Tibial nerve (tissue), 4 donors: ENCODE data around the gene ATG14. TPM values are rescaled to one million over a fixed set of nuclear protein-coding genes. Genes with fewer than 3 reads are reported as not detected.

Experiments
- DNase-seq, 2 donors: peaks; one replicate each; pipeline ENCODE4 v3.0.0-alpha.2; 2019; ENCODE audit warnings: low spot score in 2 of 2
- H3K27ac ChIP-seq, 4 donors: fragments of 200-600 bp; sonication (generic) in 3 of 4; one replicate each; pipeline ENCODE4 v1.5.1; 2017 to 2019; ENCODE audit warnings: mild to moderate bottlenecking in 1 of 4
- H3K27me3 ChIP-seq, 2 donors: fragments of 200-600 bp; sonication (generic) in 1 of 2; one replicate each; pipeline versions ENCODE4 v1.5.1 to v1.6.0; 2017 to 2019
- H3K36me3 ChIP-seq, 3 donors: fragments of 200-600 bp; sonication (generic); one replicate each; pipeline ENCODE4 v1.5.1; 2018 to 2019
- H3K4me1 ChIP-seq, 4 donors: fragments of 200-600 bp; sonication (generic) in 3 of 4; one replicate each; pipeline ENCODE4 v1.5.1; 2017 to 2019
- H3K4me3 ChIP-seq, 4 donors: fragments of 200-600 bp; sonication (generic) in 3 of 4; one replicate each; pipeline ENCODE4 v1.5.1; 2017 to 2019; ENCODE audit warnings: mild to moderate bottlenecking in 1 of 4, moderate library complexity in 1 of 4
- H3K9me3 ChIP-seq, 4 donors: fragments of 200-600 bp; sonication (generic) in 3 of 4; one replicate each; pipeline ENCODE4 v1.5.1; 2017 to 2019
- CTCF ChIP-seq, 5 experiments: fragments of 200-600 bp in 3 of 5; fragments of 450-650 bp in 2 of 5; sonication (generic) in 3 of 5; IDR thresholded peaks; one replicate each; pipeline ENCODE4 v1.5.1; 2016 to 2019; ENCODE audit warnings: antibody characterized with exemption in 5 of 5, mild to moderate bottlenecking in 3 of 5, moderate library complexity in 2 of 5
- EP300 ChIP-seq, 2 donors: sonication (generic); formaldehyde crosslinking; IDR thresholded peaks; one replicate each; pipeline ENCODE4 v1.6.1; 2017; ENCODE audit warnings: antibody characterized with exemption in 2 of 2, mild to moderate bottlenecking in 1 of 2
- POLR2A ChIP-seq, 2 donors: fragments of 450-650 bp; IDR thresholded peaks; one replicate each; pipeline ENCODE4 v1.6.1; 2017; ENCODE audit warnings: antibody characterized with exemption in 2 of 2, mild to moderate bottlenecking in 2 of 2, moderate library complexity in 2 of 2
- WGBS, 2 donors: methylation state at CpG; one replicate each; pipeline ENCODE4 v1.1.5; 2018; 5-methylcytosine and 5-hydroxymethylcytosine counted together
- total RNA-seq, 4 donors: library from RNA; depleted of rRNA; stranded (reverse); fragments of >200 nt; gene quantifications; one replicate each; pipeline ENCODE4 v1.1.0, GENCODE V29; 2016

The ATG14 gene
- total RNA-seq, 4 donors from 2014 or later = 10.8 to 18.4 (median 14.7) TPM

GRCh38 chr14:55372825-55373224, 38.8 kb downstream of the ATG14 start:
- TF ChIP-seq EP300 (IDR thresholded peaks at IDR 0.05) = no peak
- TF ChIP-seq POLR2A (IDR thresholded peaks at IDR 0.05) = no peak
- TF ChIP-seq CTCF (IDR thresholded peaks at IDR 0.05) = no peak
- H3K36me3 ChIP-seq = peaks cover 6 to 97% (median 6%) of the 10 kb centered on the region in 3 donors
- 88 to 97% methylated on average over 7 of the region's 7 CpGs for WGBS, 2 donors
- H3K9me3 ChIP-seq = no peaks in the 10 kb centered on the region
- H3K27me3 ChIP-seq = no peaks in the 10 kb centered on the region
- no peaks in the 10 kb centered on the region for H3K4me1 ChIP-seq
- no peak for DNase-seq
- no peak overlapping the region for H3K4me3 ChIP-seq
- H3K27ac ChIP-seq = no peak overlapping the region

GRCh38 chr14:55372423-55372822, 39.2 kb downstream of the ATG14 start:
- H3K4me3 ChIP-seq = no peak overlapping the region

GRCh38 chr14:55370883-55371455, 40.7 kb downstream of the ATG14 start:
- no peak overlapping the region for H3K4me3 ChIP-seq
- no peaks in the 10 kb centered on the region for H3K9me3 ChIP-seq
- 85 to 87% methylated on average over 11 of the region's 11 CpGs for WGBS, 2 donors
- no peak overlapping the region for H3K27ac ChIP-seq
- peaks cover 0 to 90% (median under 1%) of the 10 kb centered on the region in 3 donors for H3K36me3 ChIP-seq
- no peaks in the 10 kb centered on the region for H3K4me1 ChIP-seq
- TF ChIP-seq POLR2A (IDR thresholded peaks at IDR 0.05) = no peak
- TF ChIP-seq EP300 (IDR thresholded peaks at IDR 0.05) = no peak
- TF ChIP-seq CTCF (IDR thresholded peaks at IDR 0.05) = no peak
- H3K27me3 ChIP-seq = no peaks in the 10 kb centered on the region
- DNase-seq = no peak

More at GRCh38 chr14:55372423-55372822, 39.2 kb downstream of the ATG14 start:
- no peak overlapping the region for H3K27ac ChIP-seq
- H3K27me3 ChIP-seq = no peaks in the 10 kb centered on the region
- H3K36me3 ChIP-seq = peaks cover 4 to 97% (median 6%) of the 10 kb centered on the region in 3 donors
- WGBS, 2 donors = 94 to 100% methylated on average over 1 of the region's 1 CpG
- no peaks in the 10 kb centered on the region for H3K9me3 ChIP-seq
- no peak for TF ChIP-seq EP300 (IDR thresholded peaks at IDR 0.05)
- H3K4me1 ChIP-seq = no peaks in the 10 kb centered on the region
- no peak for DNase-seq

GRCh38 chr14:55366271-55366670, 45.4 kb downstream of the ATG14 start:
- H3K36me3 ChIP-seq = peaks cover 0 to 71% (median 0%) of the 10 kb centered on the region in 3 donors
- no peak for TF ChIP-seq EP300 (IDR thresholded peaks at IDR 0.05)
- TF ChIP-seq POLR2A (IDR thresholded peaks at IDR 0.05) = no peak
- no peak for TF ChIP-seq CTCF (IDR thresholded peaks at IDR 0.05)

GRCh38 chr14:55361190-55361589, 50.4 kb downstream of the ATG14 start:
- Histone ChIP-seq H3K4me3 (no peak overlapping the region), H3K27ac (no peak overlapping the region), H3K27me3 (no peaks in the 10 kb centered on the region), H3K36me3 (peaks cover 0 to 32% (median 0%) of the 10 kb centered on the region in 3 donors), H3K4me1 (peaks cover 0 to 9% (median 0%) of the 10 kb centered on the region in 4 donors), H3K9me3 (no peaks in the 10 kb centered on the region)
- DNase-seq = no peak
- TF ChIP-seq POLR2A (IDR thresholded peaks at IDR 0.05) = no peak
- no peak for TF ChIP-seq EP300 (IDR thresholded peaks at IDR 0.05)
- no peak for TF ChIP-seq CTCF (IDR thresholded peaks at IDR 0.05)
- 89 to 90% methylated on average over 2 of the region's 2 CpGs for WGBS, 2 donors

More at GRCh38 chr14:55366271-55366670, 45.4 kb downstream of the ATG14 start:
- no peak for DNase-seq
- Histone ChIP-seq H3K4me1 (peaks cover 0 to 8% (median 0%) of the 10 kb centered on the region in 4 donors), H3K4me3 (no peak overlapping the region), H3K27ac (no peak overlapping the region), H3K27me3 (no peaks in the 10 kb centered on the region), H3K9me3 (no peaks in the 10 kb centered on the region)
- 53 to 66% methylated on average over 3 of the region's 3 CpGs for WGBS, 2 donors
